ENCODE data around the gene R3HDM4. TPM values are rescaled to one million over a fixed set of nuclear protein-coding genes. Genes with fewer than 3 reads are reported as not detected.

The R3HDM4 gene
- total and polyA plus RNA-seq, 10 of the 15 experiments (the other 5 are each of a cell fraction or from before 2014, with no cell fraction given), result 1.3 to 65.8 (median 27.7) TPM

GRCh38 chr19:927351-927779 lies 14.3 kb upstream of the R3HDM4 start (continued):
- no peak for TF ChIP-seq BCLAF1 (IDR thresholded peaks at IDR 0.05)
- TF ChIP-seq NR2F1 (conservative IDR thresholded peaks at IDR 0.05), result 0 out of 2 replicates have a peak, but pooled peaks have one; percentile 26
- no peak for TF ChIP-seq RUNX3 (IDR thresholded peaks at IDR 0.05; ENCODE audit: low read length)
- no peak for TF ChIP-seq MLLT1 (IDR thresholded peaks at IDR 0.05)
- peak; percentile 50 for TF ChIP-seq NR2C1 (IDR thresholded peaks at IDR 0.05)
- TF ChIP-seq MYC (IDR thresholded peaks at IDR 0.05; ENCODE audit: insufficient read depth, insufficient read length, insufficient replicate concordance, low read length, severe bottlenecking), result no peak
- no peak for TF ChIP-seq ATF7 (IDR thresholded peaks at IDR 0.05; ENCODE audit: low read depth)

Measured in GM12878 (cell line).